Activated naive CD4-positive, alpha-beta T cell treated with anti-CD3 and anti-CD28 coated beads, Interleukin-2, amount 10 ng/mL, durations not matched to agents 7 days and 5 days (primary cell): ENCODE results near the gene SLC13A1.

Experiments used
- CTCF ChIA-PET: fragments of 350-600 bp; sonication (Branson Sonifier 250); formaldehyde crosslinking; loops from one replicate; lab custom pipeline; 2021; ENCODE audit warnings: antibody characterized with exemption; lab: Charles Lee
- DNase-seq: peaks from one replicate; pipeline ENCODE4 v3.0.0-alpha.2; 2020
- H3K27ac Mint-ChIP-seq: one replicate; pipeline ENCODE4 v1.8.0; 2021; ENCODE audit warnings: mild to moderate bottlenecking, moderate library complexity, mixed read lengths
- H3K27me3 Mint-ChIP-seq: one replicate; pipeline ENCODE4 v1.8.0; 2021; ENCODE audit warnings: mild to moderate bottlenecking, mixed read lengths
- H3K36me3 Mint-ChIP-seq: one replicate; pipeline ENCODE4 v1.8.0; 2021; ENCODE audit warnings: mixed read lengths
- H3K4me1 Mint-ChIP-seq: one replicate; pipeline ENCODE4 v1.8.0; 2021; ENCODE audit warnings: mixed read lengths
- H3K4me3 Mint-ChIP-seq: one replicate; pipeline ENCODE4 v1.8.0; 2021; ENCODE audit warnings: mild to moderate bottlenecking, moderate library complexity, mixed read lengths
- H3K9me3 Mint-ChIP-seq: one replicate; pipeline ENCODE4 v1.8.0; 2021; ENCODE audit warnings: mixed read lengths

The SLC13A1 gene

GRCh38 chr7:123210986-123211385 is 11.2 kb upstream of the SLC13A1 start:
- Mint-ChIP-seq H3K36me3 (no peaks in the 10 kb centered on the region), H3K9me3 (peaks cover 1% of the 10 kb centered on the region), H3K27ac (no peak overlapping the region), H3K27me3 (no peaks in the 10 kb centered on the region), H3K4me3 (no peak overlapping the region), H3K4me1 (no peaks in the 10 kb centered on the region)
- DNase-seq = no peak
- CTCF ChIA-PET = no interaction called here

GRCh38 chr7:123209786-123210185 is 10.0 kb upstream of the SLC13A1 start:
- H3K36me3 Mint-ChIP-seq = no peaks in the 10 kb centered on the region
- CTCF ChIA-PET = interaction anchor here (0.6 kb wide), 2 partner anchors 19 to 69 kb away, joined by 3 read pairs; no protein-coding TSS in a partner anchor
- no peaks in the 10 kb centered on the region for H3K27me3 Mint-ChIP-seq
- DNase-seq = no peak
- H3K27ac Mint-ChIP-seq = no peak overlapping the region
- no peak overlapping the region for H3K4me3 Mint-ChIP-seq
- H3K4me1 Mint-ChIP-seq = no peaks in the 10 kb centered on the region
- peaks cover 1% of the 10 kb centered on the region for H3K9me3 Mint-ChIP-seq

DNA sequence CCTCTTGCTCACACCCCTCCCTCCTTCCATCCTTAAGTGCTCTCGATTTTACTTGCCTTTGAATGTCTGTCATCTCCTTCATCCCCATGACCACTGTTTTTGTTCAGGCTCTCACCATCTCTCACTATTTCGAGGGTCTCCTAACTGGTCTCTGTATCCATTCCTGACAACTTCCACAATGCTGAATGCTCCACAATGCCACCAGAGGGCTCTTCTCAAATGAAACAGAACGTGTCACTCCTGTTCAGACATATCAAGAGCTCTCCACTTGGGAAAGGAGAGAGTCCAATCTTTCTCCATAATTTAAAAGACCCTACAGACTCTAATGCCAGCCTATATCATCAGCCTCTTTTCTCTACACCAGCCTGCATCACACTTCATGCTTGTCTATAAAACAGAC is 9.0 kb upstream of the SLC13A1 start:
- Mint-ChIP-seq H3K4me1 (no peaks in the 10 kb centered on the region), H3K27me3 (no peaks in the 10 kb centered on the region), H3K4me3 (no peak overlapping the region), H3K36me3 (no peaks in the 10 kb centered on the region), H3K9me3 (no peaks in the 10 kb centered on the region), H3K27ac (no peak overlapping the region)
- no peak for DNase-seq
- CTCF ChIA-PET = no interaction called here

DNA sequence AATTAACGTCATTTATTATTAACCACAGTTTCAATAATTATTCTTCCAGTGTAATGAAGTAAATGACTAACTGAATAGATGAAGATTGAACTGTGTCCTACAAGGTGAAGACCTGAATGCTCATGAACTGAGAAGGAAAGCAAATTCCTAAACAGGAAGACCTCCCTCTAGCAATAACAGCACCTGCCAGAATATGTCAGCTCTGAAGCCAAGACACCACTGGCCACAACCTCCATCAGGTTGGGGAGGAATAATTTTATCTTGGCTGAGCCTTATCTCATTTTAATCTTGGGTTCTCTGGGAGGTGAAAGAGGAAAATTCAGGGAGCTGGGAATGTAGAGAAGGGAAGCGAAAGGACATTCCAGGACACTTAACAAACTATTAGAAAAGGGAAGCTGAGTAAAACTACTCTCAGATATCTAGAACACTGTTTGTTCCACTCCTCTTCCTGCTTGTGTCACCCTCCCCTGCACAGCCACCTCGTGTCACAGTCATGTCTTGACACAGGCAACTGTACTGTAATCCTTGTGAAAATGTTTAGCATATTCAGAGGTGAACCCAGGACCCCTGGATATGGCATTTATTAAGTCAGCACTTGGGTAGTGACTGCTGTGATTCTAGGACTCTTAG is 4.6 kb upstream of the SLC13A1 start:
- Mint-ChIP-seq H3K9me3 (no peaks in the 10 kb centered on the region), H3K27ac (no peak overlapping the region), H3K27me3 (no peaks in the 10 kb centered on the region), H3K4me3 (no peak overlapping the region), H3K36me3 (no peaks in the 10 kb centered on the region), H3K4me1 (no peaks in the 10 kb centered on the region)
- CTCF ChIA-PET = no interaction called here
- DNase-seq = no peak

DNA sequence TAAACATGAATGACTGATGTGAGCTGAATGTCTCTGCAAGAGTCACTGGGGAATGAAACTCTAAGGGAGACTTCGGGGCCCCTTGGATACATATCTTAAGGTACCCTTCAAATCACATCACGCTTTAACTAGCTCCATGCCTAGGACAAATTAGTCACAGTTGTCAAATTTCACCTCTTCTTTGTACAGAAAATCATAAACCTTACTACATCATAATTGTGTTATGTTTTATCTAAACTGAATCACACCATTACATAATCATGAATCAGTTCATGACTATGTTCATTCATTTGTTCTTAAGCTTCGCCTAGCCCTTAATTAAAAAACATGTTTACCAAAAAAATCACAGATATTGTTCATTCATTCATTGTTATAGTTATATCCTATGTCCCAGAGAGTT is 2.1 kb upstream of the SLC13A1 start:
- CTCF ChIA-PET = no interaction called here
- Mint-ChIP-seq H3K27me3 (no peaks in the 10 kb centered on the region), H3K4me1 (no peaks in the 10 kb centered on the region), H3K27ac (no peak overlapping the region), H3K9me3 (no peaks in the 10 kb centered on the region), H3K4me3 (no peak overlapping the region), H3K36me3 (no peaks in the 10 kb centered on the region)
- no peak for DNase-seq

- CTCF ChIA-PET = no interaction called here
- no peak overlapping the region for H3K4me3 Mint-ChIP-seq
- no peaks in the 10 kb centered on the region for H3K9me3 Mint-ChIP-seq
Measured at GRCh38 chr7:123198668-123199652, 809 bp downstream of the SLC13A1 start.

GRCh38 chr7:123198111-123198510 is 1.7 kb downstream of the SLC13A1 start:
- H3K9me3 Mint-ChIP-seq = no peaks in the 10 kb centered on the region
- no peaks in the 10 kb centered on the region for H3K36me3 Mint-ChIP-seq
- CTCF ChIA-PET = no interaction called here
- no peaks in the 10 kb centered on the region for H3K4me1 Mint-ChIP-seq
- H3K27ac Mint-ChIP-seq = no peak overlapping the region
- DNase-seq = no peak
- no peak overlapping the region for H3K4me3 Mint-ChIP-seq
- no peaks in the 10 kb centered on the region for H3K27me3 Mint-ChIP-seq

More at GRCh38 chr7:123198668-123199652, 809 bp downstream of the SLC13A1 start:
- Mint-ChIP-seq H3K27me3 (no peaks in the 10 kb centered on the region), H3K27ac (no peak overlapping the region), H3K4me1 (no peaks in the 10 kb centered on the region), H3K36me3 (no peaks in the 10 kb centered on the region)
- DNase-seq = no peak

DNA sequence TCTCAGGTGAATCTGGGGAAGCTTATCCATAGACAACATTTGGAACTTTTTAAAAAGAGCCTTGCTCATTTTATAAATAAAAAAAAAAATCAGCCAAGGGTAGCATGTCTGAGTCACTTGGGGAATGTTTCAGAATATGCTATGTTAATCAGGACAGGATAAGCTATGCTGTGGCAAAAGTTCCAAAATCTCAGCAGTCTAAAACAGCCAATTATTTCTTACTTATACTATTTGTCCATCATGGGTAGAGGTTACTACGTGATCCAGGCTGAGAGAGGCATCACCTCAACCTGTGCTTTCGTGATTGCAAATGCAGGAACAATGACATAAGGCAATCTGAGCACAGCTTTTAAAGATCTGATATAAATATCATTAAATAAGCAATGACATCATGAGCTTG is 6.5 kb downstream of the SLC13A1 start:
- H3K4me1 Mint-ChIP-seq = no peaks in the 10 kb centered on the region
- no peak overlapping the region for H3K27ac Mint-ChIP-seq
- no peaks in the 10 kb centered on the region for H3K9me3 Mint-ChIP-seq
- H3K36me3 Mint-ChIP-seq = no peaks in the 10 kb centered on the region
- CTCF ChIA-PET = no interaction called here
- no peak for DNase-seq
- no peaks in the 10 kb centered on the region for H3K27me3 Mint-ChIP-seq
- H3K4me3 Mint-ChIP-seq = no peak overlapping the region

GRCh38 chr7:123191132-123191531 is 8.6 kb downstream of the SLC13A1 start:
- Mint-ChIP-seq H3K36me3 (no peaks in the 10 kb centered on the region), H3K4me1 (no peaks in the 10 kb centered on the region), H3K9me3 (peaks cover 2% of the 10 kb centered on the region), H3K4me3 (no peak overlapping the region), H3K27ac (no peak overlapping the region), H3K27me3 (no peaks in the 10 kb centered on the region)
- DNase-seq = no peak
- CTCF ChIA-PET = interaction anchor here (0.7 kb wide), 1 partner anchor 19 kb away, joined by 3 read pairs; no protein-coding TSS in a partner anchor

- H3K36me3 Mint-ChIP-seq = no peaks in the 10 kb centered on the region
- H3K27me3 Mint-ChIP-seq = no peaks in the 10 kb centered on the region
- no peak overlapping the region for H3K4me3 Mint-ChIP-seq
- peaks cover 2% of the 10 kb centered on the region for H3K9me3 Mint-ChIP-seq
- CTCF ChIA-PET = interaction anchor here (0.7 kb wide), 1 partner anchor 20 kb away, joined by 3 read pairs; no protein-coding TSS in a partner anchor
- no peaks in the 10 kb centered on the region for H3K4me1 Mint-ChIP-seq
- H3K27ac Mint-ChIP-seq = no peak overlapping the region
- no peak for DNase-seq
Measured at GRCh38 chr7:123190109-123190831, 9.5 kb downstream of the SLC13A1 start.

GRCh38 chr7:123185756-123186155 is 14.0 kb downstream of the SLC13A1 start:
- no peak overlapping the region for H3K4me3 Mint-ChIP-seq
- H3K27me3 Mint-ChIP-seq = no peaks in the 10 kb centered on the region
- DNase-seq = no peak
- H3K4me1 Mint-ChIP-seq = no peaks in the 10 kb centered on the region
- H3K27ac Mint-ChIP-seq = no peak overlapping the region
- H3K9me3 Mint-ChIP-seq = peaks cover 2% of the 10 kb centered on the region
- CTCF ChIA-PET = no interaction called here
- H3K36me3 Mint-ChIP-seq = no peaks in the 10 kb centered on the region

- no peaks in the 10 kb centered on the region for H3K27me3 Mint-ChIP-seq
- no peak overlapping the region for H3K4me3 Mint-ChIP-seq
- CTCF ChIA-PET = no interaction called here
- peaks cover 2% of the 10 kb centered on the region for H3K9me3 Mint-ChIP-seq
- H3K36me3 Mint-ChIP-seq = no peaks in the 10 kb centered on the region
- no peak overlapping the region for H3K27ac Mint-ChIP-seq
- no peaks in the 10 kb centered on the region for H3K4me1 Mint-ChIP-seq
- DNase-seq = no peak
Measured at GRCh38 chr7:123184271-123184670, 15.5 kb downstream of the SLC13A1 start.

DNA sequence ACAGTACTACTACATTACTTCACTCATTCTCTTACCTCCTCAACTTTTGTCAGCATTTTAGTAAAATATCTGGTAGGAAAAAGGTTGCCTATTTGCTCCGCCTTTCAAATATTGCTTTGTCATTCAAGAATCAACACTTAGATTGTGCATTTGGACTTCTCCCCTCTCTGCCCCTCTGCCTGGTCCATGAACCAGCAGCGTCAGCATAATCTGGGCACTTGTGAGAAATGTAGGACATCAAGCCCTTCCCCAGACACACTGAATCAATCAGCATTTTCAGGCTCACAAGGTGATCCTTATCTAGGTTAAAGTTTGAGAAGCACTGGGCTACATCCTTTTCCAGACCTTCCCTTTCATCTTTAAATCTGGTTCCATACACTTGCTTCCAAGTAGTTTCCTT is 16.3 kb downstream of the SLC13A1 start:
- Mint-ChIP-seq H3K4me3 (no peak overlapping the region), H3K4me1 (no peaks in the 10 kb centered on the region), H3K9me3 (peaks cover 2% of the 10 kb centered on the region), H3K27ac (no peak overlapping the region), H3K27me3 (no peaks in the 10 kb centered on the region), H3K36me3 (no peaks in the 10 kb centered on the region)
- CTCF ChIA-PET = no interaction called here
- DNase-seq = no peak

DNA sequence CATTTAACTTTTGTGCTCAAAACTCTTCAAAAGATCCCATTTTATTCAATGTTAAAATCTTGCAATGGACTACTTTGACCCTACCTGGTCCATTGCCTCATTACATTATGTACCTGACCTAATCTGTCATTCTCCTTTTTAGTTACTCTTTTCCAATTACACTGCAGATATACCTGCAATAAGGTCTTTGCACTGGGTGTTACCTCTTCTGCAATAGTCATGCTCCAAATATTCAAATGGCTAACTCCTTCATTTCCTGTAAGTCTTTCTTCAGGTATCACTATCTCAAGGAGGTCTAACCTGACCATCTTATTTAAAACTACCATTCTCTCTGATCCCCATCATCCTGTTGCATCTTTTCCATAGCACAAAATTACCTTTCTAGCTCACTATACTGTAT is 22.3 kb downstream of the SLC13A1 start:
- H3K9me3 Mint-ChIP-seq = no peaks in the 10 kb centered on the region
- H3K27me3 Mint-ChIP-seq = no peaks in the 10 kb centered on the region
- H3K4me3 Mint-ChIP-seq = no peak overlapping the region
- no peaks in the 10 kb centered on the region for H3K4me1 Mint-ChIP-seq
- CTCF ChIA-PET = no interaction called here
- H3K36me3 Mint-ChIP-seq = no peaks in the 10 kb centered on the region
- DNase-seq = no peak
- H3K27ac Mint-ChIP-seq = no peak overlapping the region
